ENCODE results near the gene CARM1.
"Not testable (repeated sequence)": the region's sequence is repeated elsewhere in the genome, so short reads cannot be mapped to it uniquely, and the experiment has no call there.

Gene CARM1

DNA sequence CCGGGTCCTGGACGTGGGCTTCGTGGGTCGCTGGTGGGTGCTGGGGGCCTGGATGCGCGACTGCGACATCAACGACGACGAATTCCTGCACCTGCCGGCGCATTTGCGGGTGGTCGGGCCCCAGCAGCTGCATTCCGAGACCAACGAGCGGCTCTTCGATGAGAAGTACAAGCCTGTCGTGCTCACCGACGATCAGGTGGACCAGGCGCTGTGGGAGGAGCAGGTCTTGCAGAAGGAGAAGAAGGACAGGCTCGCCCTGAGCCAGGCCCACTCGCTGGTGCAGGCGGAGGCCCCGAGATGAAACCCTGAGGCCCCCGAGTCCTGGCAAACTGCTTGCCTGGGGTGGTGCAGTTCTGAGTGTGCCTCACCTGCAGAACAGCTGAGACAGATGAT is 58.0 kb downstream of the CARM1 start:
- H3K27me3 ChIP-seq (ENCODE audit: control insufficient read depth, insufficient read depth, low read length) = no peaks in the 10 kb centered on the region
- H3K9me3 ChIP-seq (ENCODE audit: control insufficient read depth, insufficient read depth, low read length) = no peaks in the 10 kb centered on the region
- H3K4me3 ChIP-seq (ENCODE audit: low read depth, low read length) = peak overlapping the region; percentile 85
- H3K36me3 ChIP-seq (ENCODE audit: control insufficient read depth, insufficient read depth, low read length) = peaks cover 16% of the 10 kb centered on the region
- H3K4me1 ChIP-seq (ENCODE audit: control insufficient read depth, insufficient read depth, low read length) = peaks cover 3% of the 10 kb centered on the region
- peak overlapping the region; percentile 60 for H3K9ac ChIP-seq (ENCODE audit: low read depth, low read length)

DNA sequence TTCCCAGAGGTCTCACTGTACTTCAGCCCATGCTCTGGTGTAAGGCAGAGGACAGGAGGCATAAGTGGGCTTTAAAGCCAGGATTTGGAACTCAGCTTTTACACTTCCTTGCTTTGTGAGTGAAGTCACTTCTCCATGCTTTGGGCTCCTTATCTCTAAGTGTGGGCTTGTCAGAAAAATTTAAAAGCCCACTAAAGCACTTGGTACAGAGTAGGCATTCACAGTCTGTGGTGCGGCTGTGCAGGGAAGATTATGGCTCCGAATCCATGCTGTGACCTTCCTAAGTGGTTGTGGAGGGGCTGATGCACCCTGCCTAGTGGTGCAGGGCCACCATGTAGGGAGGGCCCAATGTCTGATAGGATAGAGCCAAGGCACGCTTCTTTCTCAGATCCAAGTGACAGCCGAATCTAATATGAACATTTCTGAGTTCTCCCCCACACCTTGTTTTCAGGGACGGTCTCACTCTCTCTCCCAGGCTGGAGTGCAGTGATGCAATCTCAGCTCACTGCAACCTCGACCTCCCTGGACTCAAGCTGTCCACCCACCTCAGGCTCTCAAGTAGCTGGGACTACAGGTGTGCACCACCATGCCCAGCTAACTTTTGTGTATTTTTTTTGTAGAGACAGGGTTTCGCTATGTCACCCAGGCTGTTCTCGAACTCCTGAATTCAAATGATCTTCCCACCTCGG is 64.2 kb downstream of the CARM1 start:
- Histone ChIP-seq H3K9me3 (ENCODE audit: control insufficient read depth, insufficient read depth, low read length) (no peaks in the 10 kb centered on the region), H3K27me3 (ENCODE audit: control insufficient read depth, insufficient read depth, low read length) (no peaks in the 10 kb centered on the region), H3K36me3 (ENCODE audit: control insufficient read depth, insufficient read depth, low read length) (no peaks in the 10 kb centered on the region), H3K4me1 (ENCODE audit: control insufficient read depth, insufficient read depth, low read length) (no peaks in the 10 kb centered on the region), H3K4me3 (ENCODE audit: low read depth, low read length) (no peak overlapping the region), H3K9ac (ENCODE audit: low read depth, low read length) (no peak overlapping the region)

DNA sequence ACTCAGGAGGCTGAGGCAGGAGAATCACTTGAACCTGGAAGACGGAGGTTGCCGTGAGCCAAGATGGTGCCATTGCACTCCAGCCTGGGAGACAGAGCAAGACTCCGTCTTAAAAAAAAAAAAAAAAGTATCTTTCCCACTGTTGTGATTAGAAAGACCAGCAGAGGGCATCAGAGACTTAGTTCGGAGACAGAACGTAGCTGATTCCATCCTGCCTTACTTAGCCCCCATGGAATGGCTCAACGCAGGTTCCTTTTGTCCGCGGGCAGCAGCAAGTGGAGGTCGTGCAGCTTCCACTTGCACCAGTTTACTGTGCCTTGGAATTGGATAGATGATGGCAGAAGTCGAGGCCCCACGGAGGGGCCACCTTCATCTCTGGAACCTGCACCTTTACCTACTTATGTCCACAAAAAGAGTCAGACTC is 65.3 kb downstream of the CARM1 start:
- no peaks in the 10 kb centered on the region for H3K4me1 ChIP-seq (ENCODE audit: control insufficient read depth, insufficient read depth, low read length)
- H3K9me3 ChIP-seq (ENCODE audit: control insufficient read depth, insufficient read depth, low read length) = no peaks in the 10 kb centered on the region
- peak overlapping the region; percentile 60 for H3K9ac ChIP-seq (ENCODE audit: low read depth, low read length)
- H3K27me3 ChIP-seq (ENCODE audit: control insufficient read depth, insufficient read depth, low read length) = no peaks in the 10 kb centered on the region
- H3K4me3 ChIP-seq (ENCODE audit: low read depth, low read length) = no peak overlapping the region
- no peaks in the 10 kb centered on the region for H3K36me3 ChIP-seq (ENCODE audit: control insufficient read depth, insufficient read depth, low read length)

DNA sequence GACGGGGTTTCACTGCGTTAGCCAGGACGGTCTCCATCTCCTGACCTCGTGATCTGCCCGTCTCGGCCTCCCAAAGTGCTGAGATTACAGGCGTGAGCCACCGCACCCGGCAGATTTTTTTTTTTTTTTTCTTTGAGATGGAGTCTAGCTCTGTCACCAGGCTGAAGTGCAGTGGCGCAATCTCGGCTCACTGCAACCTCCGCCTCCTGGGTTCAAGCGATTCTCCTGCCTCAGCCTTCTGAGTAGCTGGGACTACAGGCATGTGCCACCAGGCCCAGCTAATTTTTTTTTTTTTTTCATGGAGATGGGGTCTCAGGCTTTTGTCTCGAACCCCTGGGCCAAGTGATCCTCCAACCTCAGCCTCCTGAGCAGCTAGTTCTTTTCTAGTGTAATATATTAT is 70.3 kb downstream of the CARM1 start:
- not testable (repeated sequence) for H3K9me3 ChIP-seq (ENCODE audit: control insufficient read depth, insufficient read depth, low read length); H3K27me3 ChIP-seq (ENCODE audit: control insufficient read depth, insufficient read depth, low read length); H3K36me3 ChIP-seq (ENCODE audit: control insufficient read depth, insufficient read depth, low read length); H3K4me1 ChIP-seq (ENCODE audit: control insufficient read depth, insufficient read depth, low read length); H3K9ac ChIP-seq (ENCODE audit: low read depth, low read length); H3K4me3 ChIP-seq (ENCODE audit: low read depth, low read length)

DNA sequence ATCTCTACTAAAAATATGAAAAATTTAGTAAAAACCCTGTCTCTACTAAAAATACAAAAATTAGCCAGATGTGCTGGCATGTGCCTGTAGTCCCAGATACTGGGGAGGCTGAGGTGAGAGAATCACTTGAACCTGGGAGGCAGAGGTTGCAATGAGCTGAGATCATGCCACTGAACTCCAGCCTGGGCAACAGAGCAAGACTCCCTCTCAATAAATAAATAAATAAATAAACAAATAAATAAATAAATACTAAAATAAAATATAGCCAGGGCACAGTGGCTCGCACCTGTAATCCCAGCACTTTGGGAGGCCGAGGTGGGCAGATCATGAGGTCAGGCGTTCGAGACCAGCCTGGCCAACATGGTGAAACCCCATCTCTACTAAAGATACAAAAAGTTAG is 72.1 kb downstream of the CARM1 start:
- not testable (repeated sequence) for H3K9me3 ChIP-seq (ENCODE audit: control insufficient read depth, insufficient read depth, low read length); H3K27me3 ChIP-seq (ENCODE audit: control insufficient read depth, insufficient read depth, low read length); H3K36me3 ChIP-seq (ENCODE audit: control insufficient read depth, insufficient read depth, low read length); H3K4me3 ChIP-seq (ENCODE audit: low read depth, low read length); H3K4me1 ChIP-seq (ENCODE audit: control insufficient read depth, insufficient read depth, low read length); H3K9ac ChIP-seq (ENCODE audit: low read depth, low read length)

DNA sequence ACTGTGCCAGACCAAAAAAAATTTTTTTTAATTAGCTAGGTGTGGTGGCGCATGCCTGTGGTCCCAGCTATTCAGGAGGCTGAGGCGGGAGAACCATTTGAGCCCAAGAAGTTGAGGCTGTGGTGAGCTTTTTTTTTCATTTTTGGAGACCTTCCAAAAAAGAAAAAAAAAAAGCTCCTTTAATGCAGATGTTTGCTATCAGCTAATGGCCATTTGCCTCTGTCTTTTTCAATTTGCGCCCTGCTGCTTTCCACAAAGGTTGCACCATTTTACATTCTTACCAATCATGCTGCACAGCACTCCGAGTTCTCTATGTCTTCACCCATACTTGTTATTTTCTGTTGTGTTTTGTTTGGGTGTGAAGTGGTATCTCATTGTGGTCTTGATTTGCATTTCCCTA is 73.9 kb downstream of the CARM1 start:
- no peaks in the 10 kb centered on the region for H3K36me3 ChIP-seq (ENCODE audit: control insufficient read depth, insufficient read depth, low read length)
- no peak overlapping the region for H3K4me3 ChIP-seq (ENCODE audit: low read depth, low read length)
- no peaks in the 10 kb centered on the region for H3K4me1 ChIP-seq (ENCODE audit: control insufficient read depth, insufficient read depth, low read length)
- no peaks in the 10 kb centered on the region for H3K9me3 ChIP-seq (ENCODE audit: control insufficient read depth, insufficient read depth, low read length)
- H3K9ac ChIP-seq (ENCODE audit: low read depth, low read length) = no peak overlapping the region
- no peaks in the 10 kb centered on the region for H3K27me3 ChIP-seq (ENCODE audit: control insufficient read depth, insufficient read depth, low read length)

DNA sequence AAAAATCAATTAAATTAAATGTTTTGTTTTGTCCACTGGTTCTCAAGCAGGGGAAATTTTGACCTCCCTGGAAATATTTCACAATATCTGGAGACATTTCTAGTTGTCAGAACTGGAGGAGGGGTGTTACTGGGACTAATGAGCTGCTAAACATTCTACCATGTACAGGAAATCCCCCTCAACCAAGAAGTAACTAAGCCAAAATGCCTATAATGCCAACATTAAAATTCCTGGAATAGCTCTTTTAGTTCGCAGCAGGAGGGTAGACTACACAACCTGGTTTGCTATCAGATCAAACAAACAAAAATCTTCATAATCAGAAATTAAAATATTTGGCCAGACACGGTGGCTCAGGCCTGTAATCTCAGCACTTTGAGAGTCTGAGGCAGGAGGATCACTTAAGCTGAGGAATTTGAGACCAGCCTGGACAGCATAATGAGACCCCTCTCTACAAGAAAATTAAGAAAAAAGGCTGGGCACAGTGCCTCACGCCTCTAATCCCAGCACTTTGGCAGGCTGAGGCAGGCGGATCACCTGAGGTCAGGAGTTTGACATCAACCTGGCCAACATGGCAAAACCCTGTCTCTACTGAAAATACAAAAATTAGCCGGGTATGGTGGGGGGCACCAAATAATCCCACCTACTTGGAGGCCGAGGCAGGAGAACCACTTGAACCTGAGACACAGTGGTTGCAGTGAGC is 75.8 kb downstream of the CARM1 start:
- no peaks in the 10 kb centered on the region for H3K27me3 ChIP-seq (ENCODE audit: control insufficient read depth, insufficient read depth, low read length)
- H3K4me3 ChIP-seq (ENCODE audit: low read depth, low read length) = no peak overlapping the region
- no peak overlapping the region for H3K9ac ChIP-seq (ENCODE audit: low read depth, low read length)
- no peaks in the 10 kb centered on the region for H3K36me3 ChIP-seq (ENCODE audit: control insufficient read depth, insufficient read depth, low read length)
- no peaks in the 10 kb centered on the region for H3K9me3 ChIP-seq (ENCODE audit: control insufficient read depth, insufficient read depth, low read length)
- H3K4me1 ChIP-seq (ENCODE audit: control insufficient read depth, insufficient read depth, low read length) = no peaks in the 10 kb centered on the region

DNA sequence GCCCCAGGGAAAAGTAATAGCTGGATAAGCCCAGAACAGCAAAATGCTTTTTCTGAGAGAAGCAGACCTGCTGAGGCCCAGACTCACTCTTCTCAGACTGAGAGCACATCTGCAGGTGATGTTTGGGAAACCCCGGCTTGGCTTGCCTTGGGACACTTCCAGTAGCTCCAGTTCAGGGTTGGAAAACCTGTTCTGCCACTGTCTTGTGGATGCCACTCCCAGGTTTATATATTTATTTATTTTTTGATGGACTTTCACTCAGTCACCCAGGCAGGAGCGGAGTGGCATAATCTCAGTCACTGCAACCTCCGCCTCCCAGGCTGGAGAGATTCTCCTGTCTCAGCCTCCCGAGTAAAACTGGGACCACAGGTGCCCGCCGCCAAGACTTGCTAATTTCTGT is 81.5 kb downstream of the CARM1 start:
- no peaks in the 10 kb centered on the region for H3K9me3 ChIP-seq (ENCODE audit: control insufficient read depth, insufficient read depth, low read length)
- H3K36me3 ChIP-seq (ENCODE audit: control insufficient read depth, insufficient read depth, low read length) = no peaks in the 10 kb centered on the region
- no peaks in the 10 kb centered on the region for H3K4me1 ChIP-seq (ENCODE audit: control insufficient read depth, insufficient read depth, low read length)
- no peak overlapping the region for H3K9ac ChIP-seq (ENCODE audit: low read depth, low read length)
- no peak overlapping the region for H3K4me3 ChIP-seq (ENCODE audit: low read depth, low read length)
- no peaks in the 10 kb centered on the region for H3K27me3 ChIP-seq (ENCODE audit: control insufficient read depth, insufficient read depth, low read length)

DNA sequence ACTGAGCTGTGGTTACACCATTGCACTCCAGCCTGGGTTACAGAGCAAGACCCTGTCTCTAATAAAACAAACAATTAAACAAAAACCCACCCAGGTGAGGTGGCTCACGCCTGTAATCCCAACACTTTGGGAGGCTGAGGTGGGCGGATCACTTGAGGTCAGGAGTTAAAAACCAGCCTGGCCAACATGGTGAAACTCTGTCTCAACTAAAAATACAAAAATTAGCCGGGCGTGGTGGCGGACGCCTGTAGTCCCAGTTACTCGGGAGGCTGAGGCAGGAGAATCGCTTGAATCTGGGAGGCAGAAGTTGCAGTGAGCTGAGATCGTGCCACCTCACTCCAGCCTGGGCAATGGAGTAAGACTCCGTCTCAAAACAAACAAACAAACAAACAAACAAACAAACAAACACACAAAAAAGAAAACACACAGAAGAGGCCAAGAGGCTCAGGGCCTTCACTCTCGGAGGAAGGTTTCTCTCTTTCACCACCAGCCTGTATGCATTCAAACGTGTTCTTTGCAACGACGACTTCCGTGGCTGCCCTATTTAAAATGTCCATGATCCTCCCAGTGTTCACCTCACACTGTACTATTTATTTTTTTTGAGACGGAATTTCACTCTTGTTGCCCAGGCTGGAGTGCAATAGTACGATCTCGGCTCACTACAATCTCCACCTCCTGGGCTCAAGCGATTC is 88.1 kb downstream of the CARM1 start:
- H3K36me3 ChIP-seq (ENCODE audit: control insufficient read depth, insufficient read depth, low read length); H3K9me3 ChIP-seq (ENCODE audit: control insufficient read depth, insufficient read depth, low read length); H3K27me3 ChIP-seq (ENCODE audit: control insufficient read depth, insufficient read depth, low read length); H3K9ac ChIP-seq (ENCODE audit: low read depth, low read length); H3K4me1 ChIP-seq (ENCODE audit: control insufficient read depth, insufficient read depth, low read length): not testable (repeated sequence)
- H3K4me3 ChIP-seq (ENCODE audit: low read depth, low read length) = peak overlapping the region; percentile 85

DNA sequence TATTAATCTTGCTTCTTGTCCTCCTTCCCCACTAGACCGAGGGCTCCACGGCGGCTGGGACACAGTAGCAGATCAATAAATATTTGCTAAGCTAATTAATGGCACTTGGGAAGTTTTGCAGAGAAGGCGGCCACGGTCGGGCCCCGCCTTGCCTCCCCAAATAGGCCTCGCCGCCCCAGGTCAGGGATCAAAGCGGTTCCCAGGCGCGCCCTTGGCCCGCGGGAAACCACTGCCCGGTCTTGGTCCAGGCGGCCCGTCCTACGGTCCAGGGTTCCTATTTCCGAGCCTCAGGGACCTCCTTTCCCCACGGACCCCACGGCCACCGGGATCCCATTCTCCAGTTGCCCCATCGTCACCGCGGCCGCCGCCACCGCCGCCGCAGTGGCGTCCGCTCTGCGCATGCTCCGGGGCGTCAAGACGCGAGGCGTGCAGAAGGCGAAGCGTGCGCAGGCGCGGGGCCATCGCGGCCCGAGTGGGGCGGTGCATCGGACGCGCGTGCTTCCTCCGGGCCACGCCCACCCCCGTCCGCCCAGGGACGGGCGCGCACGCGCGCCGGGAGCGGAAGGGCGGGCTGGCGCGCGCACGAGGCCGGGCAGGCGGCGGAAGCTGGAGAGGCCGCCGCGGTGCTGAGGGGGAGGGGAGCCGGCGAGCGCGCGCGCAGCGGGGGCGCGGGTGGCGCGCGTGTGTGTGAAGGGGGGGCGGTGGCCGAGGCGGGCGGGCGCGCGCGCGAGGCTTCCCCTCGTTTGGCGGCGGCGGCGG is 89.1 kb downstream of the CARM1 start, which contains the start of gene SMARCA4:
Gene SMARCA4 (plus strand): TSS at position 717 of the 759 bp plus-strand sequence. CDS start 23,122 bp downstream, outside the sequence.
- no peaks in the 10 kb centered on the region for H3K36me3 ChIP-seq (ENCODE audit: control insufficient read depth, insufficient read depth, low read length)
- H3K9ac ChIP-seq (ENCODE audit: low read depth, low read length) = peak within 1 kb of the TSS; percentile 93
- peak within 1 kb of the TSS; percentile 92 for H3K4me3 ChIP-seq (ENCODE audit: low read depth, low read length)
- H3K9me3 ChIP-seq (ENCODE audit: control insufficient read depth, insufficient read depth, low read length) = no peaks in the 10 kb centered on the region
- H3K4me1 ChIP-seq (ENCODE audit: control insufficient read depth, insufficient read depth, low read length) = peaks cover 5% of the 10 kb centered on the region
- H3K27me3 ChIP-seq (ENCODE audit: control insufficient read depth, insufficient read depth, low read length) = no peaks in the 10 kb centered on the region

DNA sequence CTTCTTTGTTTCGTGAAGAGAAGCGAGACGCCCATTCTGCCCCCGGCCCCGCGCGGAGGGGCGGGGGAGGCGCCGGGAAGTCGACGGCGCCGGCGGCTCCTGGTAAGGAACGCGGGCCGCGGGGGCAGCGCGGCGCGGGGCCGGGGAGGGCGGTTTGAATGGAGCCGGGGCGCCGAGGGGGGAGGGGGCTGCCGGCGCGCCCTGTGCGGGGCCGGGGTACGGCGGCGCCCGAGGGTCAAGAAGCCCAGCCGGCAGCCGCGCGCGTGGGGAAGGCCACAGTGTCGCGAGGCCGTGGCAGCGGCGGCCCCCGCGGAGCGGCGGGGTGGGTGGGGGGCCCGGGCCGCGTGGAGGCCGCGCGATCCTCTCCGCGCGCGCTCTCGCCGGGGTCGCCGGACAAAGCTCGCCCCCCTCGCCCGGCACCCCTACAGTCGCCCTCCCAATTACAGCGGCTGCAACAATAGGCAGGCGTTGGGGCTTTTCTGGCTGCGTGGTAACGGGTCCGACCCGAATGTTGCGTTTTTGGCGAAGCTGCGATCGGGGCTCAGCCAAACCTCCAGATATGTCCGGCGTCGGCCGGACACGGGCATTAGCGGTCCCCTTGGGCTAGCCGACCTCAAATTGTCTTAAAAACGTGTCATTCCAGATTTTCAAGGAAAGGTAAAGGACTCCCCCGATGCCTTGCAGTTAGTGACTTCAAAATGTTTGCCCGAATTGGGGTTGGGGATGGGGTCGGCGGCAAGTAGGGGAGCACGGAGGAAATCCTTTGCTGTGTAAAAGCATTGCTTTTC is 89.9 kb downstream of the CARM1 start:
- Histone ChIP-seq H3K27me3 (ENCODE audit: control insufficient read depth, insufficient read depth, low read length) (no peaks in the 10 kb centered on the region), H3K36me3 (ENCODE audit: control insufficient read depth, insufficient read depth, low read length) (no peaks in the 10 kb centered on the region), H3K9ac (ENCODE audit: low read depth, low read length) (peak overlapping the region; percentile 88), H3K9me3 (ENCODE audit: control insufficient read depth, insufficient read depth, low read length) (no peaks in the 10 kb centered on the region), H3K4me1 (ENCODE audit: control insufficient read depth, insufficient read depth, low read length) (peaks cover 5% of the 10 kb centered on the region), H3K4me3 (ENCODE audit: low read depth, low read length) (peak overlapping the region; percentile 92)
